HepG2 (cell line): ENCODE results near the gene AFDN. TPM values are rescaled to one million over a fixed set of nuclear protein-coding genes. Genes with fewer than 3 reads are reported as not detected.

Source experiments
- ASH2L ChIP-seq: fragments of 300-600, 200-600 bp; sonication (generic); IDR thresholded peaks from 2 replicates; pipeline ENCODE4 v1.7.0; 2017; ENCODE audit warnings: low read depth, mild to moderate bottlenecking, moderate library complexity, mixed read lengths, low read length; ENCODE audit not compliant: insufficient read length
- ATF7 ChIP-seq, 2 experiments: fragments of 450-650 bp in 1 of 2; sonication (generic) in 1 of 2; formaldehyde crosslinking in 1 of 2; IDR thresholded peaks; 2 replicates each; pipeline versions ENCODE4 v1.4.0 to v1.6.1; 2016 to 2020; ENCODE audit warnings: antibody characterized with exemption in 1 of 2, mild to moderate bottlenecking in 1 of 2, missing genetic modification reagents in 1 of 2
- BHLHE40 ChIP-seq: IDR thresholded peaks from 2 replicates; pipeline ENCODE4 v1.6.1; 2011; ENCODE audit warnings: low read length, improper control_type of control experiment
- BORCS8-MEF2B ChIP-seq: sonication (generic); formaldehyde crosslinking; IDR thresholded peaks from 2 replicates; pipeline ENCODE4 v1.8.0; 2022; ENCODE audit warnings: mild to moderate bottlenecking, missing genetic modification reagents
- EP300 ChIP-seq, 3 experiments: sonication (generic) in 1 of 3; formaldehyde crosslinking in 1 of 3; IDR thresholded peaks; 2 replicates each; pipeline versions ENCODE4 v1.5.1 to v1.6.1; 2011 to 2020; ENCODE audit warnings: low read depth in 2 of 3, low read length in 2 of 3, borderline replicate concordance in 1 of 3, improper control_type of control experiment in 1 of 3, mild to moderate bottlenecking in 1 of 3, missing genetic modification reagents in 1 of 3, moderate library complexity in 1 of 3
- GABPB1 ChIP-seq: IDR thresholded peaks from 2 replicates; pipeline ENCODE4 v1.6.1; 2016; ENCODE audit warnings: mild to moderate bottlenecking, missing genetic modification reagents, moderate library complexity, missing compliant biosample characterization
- HDAC2 ChIP-seq: sonication (generic); formaldehyde crosslinking; IDR thresholded peaks from 2 replicates; pipeline ENCODE4 v1.4.0; 2020; ENCODE audit warnings: missing genetic modification reagents
- KLF11 ChIP-seq: IDR thresholded peaks from 2 replicates; pipeline ENCODE4 v1.6.1; 2016; ENCODE audit warnings: missing compliant biosample characterization
- MYNN ChIP-seq: sonication (generic); formaldehyde crosslinking; IDR thresholded peaks from 2 replicates; pipeline ENCODE4 v1.4.0; 2020; ENCODE audit warnings: mild to moderate bottlenecking, low read depth, missing genetic modification reagents
- NFKB2 ChIP-seq: sonication (generic); formaldehyde crosslinking; IDR thresholded peaks from 2 replicates; pipeline ENCODE4 v1.4.0; 2020; ENCODE audit warnings: missing genetic modification reagents, borderline replicate concordance
- POGZ ChIP-seq: sonication (generic); formaldehyde crosslinking; IDR thresholded peaks from 2 replicates; pipeline ENCODE4 v1.4.0; 2020; ENCODE audit warnings: mild to moderate bottlenecking, missing genetic modification reagents
- SALL1 ChIP-seq: sonication (generic); formaldehyde crosslinking; IDR thresholded peaks from 2 replicates; pipeline ENCODE4 v1.8.0; 2022; ENCODE audit warnings: mild to moderate bottlenecking, missing genetic modification reagents
- TARDBP ChIP-seq: sonication (generic); formaldehyde crosslinking; IDR thresholded peaks from 2 replicates; pipeline ENCODE4 v1.8.0; 2022; ENCODE audit warnings: mild to moderate bottlenecking, missing genetic modification reagents
- ZFP82 ChIP-seq: sonication (generic); formaldehyde crosslinking; IDR thresholded peaks from 2 replicates; pipeline ENCODE4 v1.5.1; 2020; ENCODE audit warnings: mild to moderate bottlenecking, missing genetic modification reagents, borderline replicate concordance
- ZNF17 ChIP-seq: sonication (generic); formaldehyde crosslinking; IDR thresholded peaks from 2 replicates; pipeline ENCODE4 v1.5.0; 2020; ENCODE audit warnings: mild to moderate bottlenecking, missing genetic modification reagents
- ZNF543 ChIP-seq: sonication (generic); formaldehyde crosslinking; IDR thresholded peaks from 2 replicates; pipeline ENCODE4 v1.4.0; 2020; ENCODE audit warnings: mild to moderate bottlenecking, missing genetic modification reagents
- ZNF557 ChIP-seq: sonication (generic); formaldehyde crosslinking; IDR thresholded peaks from 2 replicates; pipeline ENCODE4 v1.4.0; 2020; ENCODE audit warnings: missing genetic modification reagents
- ZNF614 ChIP-seq: IDR thresholded peaks from 2 replicates; pipeline ENCODE4 v1.6.1; 2018; ENCODE audit warnings: missing biosample characterization, missing genetic modification reagents, inconsistent platforms, borderline replicate concordance
- ZNF775 ChIP-seq: sonication (generic); formaldehyde crosslinking; IDR thresholded peaks from 2 replicates; pipeline ENCODE4 v1.4.0; 2020; ENCODE audit warnings: missing genetic modification reagents, mild to moderate bottlenecking, moderate library complexity, borderline replicate concordance
- polyA plus RNA-seq, 8 experiments: library from polyadenylated mRNA; depleted of rRNA in 3 of 8; stranded (reverse) in 7 of 8; unstranded in 1 of 8; fragments of >200 nt; fragmentation: Illumina TruSeq in 4 of 8; extraction: Trizol in 4 of 8; gene quantifications; 2 replicates each; pipeline versions ENCODE4 v1.2.1 to v1.2.3, GENCODE V29; 2011 to 2016; ENCODE audit warnings: low read depth in 4 of 8, missing spikeins in 1 of 8, mixed read lengths in 1 of 8; ENCODE audit not compliant: insufficient read depth in 1 of 8
- total RNA-seq, 5 experiments: library from RNA; depleted of rRNA; stranded (reverse); fragments of >200 nt; fragmentation: Illumina TruSeq; extraction: Trizol; gene quantifications; 2 replicates each; pipeline ENCODE4 v1.2.3, GENCODE V29; 2016; ENCODE audit warnings: low read depth in 1 of 5
- TF ChIP-seq, protein P1 (sequence below): sonication (generic); formaldehyde crosslinking; IDR thresholded peaks from 2 replicates; pipeline ENCODE4 v1.4.0; 2020; ENCODE audit warnings: low read depth, mild to moderate bottlenecking, missing genetic modification reagents
- TF ChIP-seq, protein P2 (sequence below): conservative IDR thresholded peaks from 2 replicates; pipeline ENCODE4 v1.6.1; 2018; ENCODE audit warnings: missing genetic modification reagents
- TF ChIP-seq, protein P3 (sequence below): sonication (generic); formaldehyde crosslinking; IDR thresholded peaks from 2 replicates; pipeline ENCODE4 v1.5.0; 2020; ENCODE audit warnings: mild to moderate bottlenecking, missing genetic modification reagents
- TF ChIP-seq, protein P4 (sequence below): IDR thresholded peaks from 2 replicates; pipeline ENCODE4 v1.6.1; 2016; ENCODE audit warnings: low read depth, borderline replicate concordance
- TF ChIP-seq, protein P5 (sequence below): sonication (generic); formaldehyde crosslinking; IDR thresholded peaks from 2 replicates; pipeline ENCODE4 v1.4.0; 2020; ENCODE audit warnings: missing genetic modification reagents

Gene AFDN
- total and polyA plus RNA-seq, 2 of the 13 experiments (the other 11 are each of a cell fraction or from before 2014, with no cell fraction given): 136 to 151 TPM

DNA sequence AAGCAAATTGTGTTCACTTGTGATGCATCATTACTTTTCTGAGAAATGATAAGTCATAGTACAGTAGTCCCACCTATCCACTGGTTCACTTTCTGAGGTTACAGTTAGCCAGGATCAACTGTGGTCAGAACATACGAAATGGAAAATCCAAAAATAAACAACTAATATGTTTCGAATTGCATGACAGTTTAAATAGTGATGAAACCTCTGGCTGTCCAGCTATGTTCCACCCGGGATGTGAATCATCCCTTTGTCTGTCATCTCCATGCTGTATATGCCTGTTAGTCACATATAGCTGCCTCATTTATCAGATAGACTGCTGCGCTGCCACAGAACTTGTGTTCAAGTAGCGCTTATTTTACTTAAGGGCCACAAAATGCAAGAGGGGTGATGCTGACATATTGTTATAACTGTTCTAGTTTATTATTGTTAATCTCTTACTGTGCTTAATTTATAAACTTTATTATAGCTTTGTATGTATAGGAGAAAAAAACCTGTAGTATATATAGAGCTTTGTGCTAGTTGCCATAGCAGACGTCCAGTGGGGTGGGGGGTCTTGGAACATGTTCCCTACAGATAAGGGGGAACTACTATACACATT lies 29.2 kb downstream of the AFDN start (continued):
- TF ChIP-seq, protein P1, sequence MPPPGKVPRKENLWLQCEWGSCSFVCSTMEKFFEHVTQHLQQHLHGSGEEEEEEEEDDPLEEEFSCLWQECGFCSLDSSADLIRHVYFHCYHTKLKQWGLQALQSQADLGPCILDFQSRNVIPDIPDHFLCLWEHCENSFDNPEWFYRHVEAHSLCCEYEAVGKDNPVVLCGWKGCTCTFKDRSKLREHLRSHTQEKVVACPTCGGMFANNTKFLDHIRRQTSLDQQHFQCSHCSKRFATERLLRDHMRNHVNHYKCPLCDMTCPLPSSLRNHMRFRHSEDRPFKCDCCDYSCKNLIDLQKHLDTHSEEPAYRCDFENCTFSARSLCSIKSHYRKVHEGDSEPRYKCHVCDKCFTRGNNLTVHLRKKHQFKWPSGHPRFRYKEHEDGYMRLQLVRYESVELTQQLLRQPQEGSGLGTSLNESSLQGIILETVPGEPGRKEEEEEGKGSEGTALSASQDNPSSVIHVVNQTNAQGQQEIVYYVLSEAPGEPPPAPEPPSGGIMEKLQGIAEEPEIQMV (CRISPR knock-in tag): no peak
- no peak for TF ChIP-seq ZNF543 (CRISPR knock-in tag)
- TF ChIP-seq ZFP82 (CRISPR knock-in tag): no peak
- TF ChIP-seq POGZ: peak; percentile 47
- no peak for TF ChIP-seq GABPB1 (CRISPR knock-in tag)
- TF ChIP-seq, protein P2, sequence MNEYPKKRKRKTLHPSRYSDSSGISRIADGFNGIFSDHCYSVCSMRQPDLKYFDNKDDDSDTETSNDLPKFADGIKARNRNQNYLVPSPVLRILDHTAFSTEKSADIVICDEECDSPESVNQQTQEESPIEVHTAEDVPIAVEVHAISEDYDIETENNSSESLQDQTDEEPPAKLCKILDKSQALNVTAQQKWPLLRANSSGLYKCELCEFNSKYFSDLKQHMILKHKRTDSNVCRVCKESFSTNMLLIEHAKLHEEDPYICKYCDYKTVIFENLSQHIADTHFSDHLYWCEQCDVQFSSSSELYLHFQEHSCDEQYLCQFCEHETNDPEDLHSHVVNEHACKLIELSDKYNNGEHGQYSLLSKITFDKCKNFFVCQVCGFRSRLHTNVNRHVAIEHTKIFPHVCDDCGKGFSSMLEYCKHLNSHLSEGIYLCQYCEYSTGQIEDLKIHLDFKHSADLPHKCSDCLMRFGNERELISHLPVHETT: no peak
- no peak for TF ChIP-seq ZNF775
- TF ChIP-seq, protein P3, sequence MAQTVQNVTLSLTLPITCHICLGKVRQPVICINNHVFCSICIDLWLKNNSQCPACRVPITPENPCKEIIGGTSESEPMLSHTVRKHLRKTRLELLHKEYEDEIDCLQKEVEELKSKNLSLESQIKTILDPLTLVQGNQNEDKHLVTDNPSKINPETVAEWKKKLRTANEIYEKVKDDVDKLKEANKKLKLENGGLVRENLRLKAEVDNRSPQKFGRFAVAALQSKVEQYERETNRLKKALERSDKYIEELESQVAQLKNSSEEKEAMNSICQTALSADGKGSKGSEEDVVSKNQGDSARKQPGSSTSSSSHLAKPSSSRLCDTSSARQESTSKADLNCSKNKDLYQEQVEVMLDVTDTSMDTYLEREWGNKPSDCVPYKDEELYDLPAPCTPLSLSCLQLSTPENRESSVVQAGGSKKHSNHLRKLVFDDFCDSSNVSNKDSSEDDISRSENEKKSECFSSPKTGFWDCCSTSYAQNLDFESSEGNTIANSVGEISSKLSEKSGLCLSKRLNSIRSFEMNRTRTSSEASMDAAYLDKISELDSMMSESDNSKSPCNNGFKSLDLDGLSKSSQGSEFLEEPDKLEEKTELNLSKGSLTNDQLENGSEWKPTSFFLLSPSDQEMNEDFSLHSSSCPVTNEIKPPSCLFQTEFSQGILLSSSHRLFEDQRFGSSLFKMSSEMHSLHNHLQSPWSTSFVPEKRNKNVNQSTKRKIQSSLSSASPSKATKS: no peak
- TF ChIP-seq ZNF614: no peak
- TF ChIP-seq, protein P4, sequence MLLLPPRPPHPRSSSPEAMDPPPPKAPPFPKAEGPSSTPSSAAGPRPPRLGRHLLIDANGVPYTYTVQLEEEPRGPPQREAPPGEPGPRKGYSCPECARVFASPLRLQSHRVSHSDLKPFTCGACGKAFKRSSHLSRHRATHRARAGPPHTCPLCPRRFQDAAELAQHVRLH (CRISPR knock-in tag): no peak
- no peak for TF ChIP-seq BHLHE40
- peak; percentile 80 for TF ChIP-seq HDAC2 (CRISPR knock-in tag)
- TF ChIP-seq EP300 (IDR thresholded peaks at IDR 0.05; ENCODE audit: low read depth in 2 of 2, low read length in 2 of 2): peak; percentile 76 to 79; a peak in 3 of 4 replicates
- peak; percentile 74 for TF ChIP-seq EP300 (CRISPR knock-in tag; IDR thresholded peaks at IDR 0.05; ENCODE audit: borderline replicate concordance)
- TF ChIP-seq ASH2L: peak; percentile 41
- no peak for TF ChIP-seq ZNF17 (CRISPR knock-in tag)
- TF ChIP-seq ATF7 (IDR thresholded peaks at IDR 0.05): peak; percentile 77
- TF ChIP-seq ATF7 (CRISPR knock-in tag; IDR thresholded peaks at IDR 0.05): no peak
- no peak for TF ChIP-seq BORCS8-MEF2B
- peak; percentile 32; the same call in 1 of the 2 replicates for TF ChIP-seq TARDBP (CRISPR knock-in tag)
- TF ChIP-seq, protein P5, sequence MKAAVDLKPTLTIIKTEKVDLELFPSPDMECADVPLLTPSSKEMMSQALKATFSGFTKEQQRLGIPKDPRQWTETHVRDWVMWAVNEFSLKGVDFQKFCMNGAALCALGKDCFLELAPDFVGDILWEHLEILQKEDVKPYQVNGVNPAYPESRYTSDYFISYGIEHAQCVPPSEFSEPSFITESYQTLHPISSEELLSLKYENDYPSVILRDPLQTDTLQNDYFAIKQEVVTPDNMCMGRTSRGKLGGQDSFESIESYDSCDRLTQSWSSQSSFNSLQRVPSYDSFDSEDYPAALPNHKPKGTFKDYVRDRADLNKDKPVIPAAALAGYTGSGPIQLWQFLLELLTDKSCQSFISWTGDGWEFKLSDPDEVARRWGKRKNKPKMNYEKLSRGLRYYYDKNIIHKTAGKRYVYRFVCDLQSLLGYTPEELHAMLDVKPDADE (CRISPR knock-in tag): no peak
- peak; percentile 64; the same call in 1 of the 2 replicates for TF ChIP-seq KLF11 (CRISPR knock-in tag)
- no peak for TF ChIP-seq ZNF557 (CRISPR knock-in tag)
- TF ChIP-seq NFKB2: no peak
- no peak for TF ChIP-seq MYNN (CRISPR knock-in tag)
- peak; percentile 56; the same call in 1 of the 2 replicates for TF ChIP-seq SALL1 (CRISPR knock-in tag)
